ENCODE results near the gene ATL2. TPM values are rescaled to one million over a fixed set of nuclear protein-coding genes. Genes with fewer than 3 reads are reported as not detected.

Gene ATL2
- total and polyA plus RNA-seq, 7 experiments from 2014 or later = 18.8 to 59.5 (median 49.0) TPM

DNA sequence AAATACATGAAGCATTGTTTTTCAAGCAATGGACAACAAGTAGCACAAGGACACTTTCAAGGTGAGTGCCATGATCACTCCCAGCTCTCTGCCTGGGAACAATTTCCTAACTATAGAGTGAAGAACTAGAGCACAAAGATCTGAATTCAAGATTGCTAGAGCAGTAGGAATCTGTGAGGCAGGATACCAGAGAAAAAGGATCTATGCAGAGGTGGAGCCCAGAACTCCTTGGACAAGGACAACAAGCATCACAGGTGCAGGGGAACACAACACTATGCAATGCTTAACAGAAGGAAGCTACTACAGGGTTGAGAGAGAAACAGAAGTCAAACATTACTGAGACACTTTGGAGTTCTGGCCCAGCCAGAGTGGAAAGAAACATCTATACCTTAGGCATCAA, 24.7 kb downstream of the ATL2 start:
- H3K27ac Mint-ChIP-seq = peak overlapping the region in 4 of 9 donors; percentile 5 to 88 (median 38)

DNA sequence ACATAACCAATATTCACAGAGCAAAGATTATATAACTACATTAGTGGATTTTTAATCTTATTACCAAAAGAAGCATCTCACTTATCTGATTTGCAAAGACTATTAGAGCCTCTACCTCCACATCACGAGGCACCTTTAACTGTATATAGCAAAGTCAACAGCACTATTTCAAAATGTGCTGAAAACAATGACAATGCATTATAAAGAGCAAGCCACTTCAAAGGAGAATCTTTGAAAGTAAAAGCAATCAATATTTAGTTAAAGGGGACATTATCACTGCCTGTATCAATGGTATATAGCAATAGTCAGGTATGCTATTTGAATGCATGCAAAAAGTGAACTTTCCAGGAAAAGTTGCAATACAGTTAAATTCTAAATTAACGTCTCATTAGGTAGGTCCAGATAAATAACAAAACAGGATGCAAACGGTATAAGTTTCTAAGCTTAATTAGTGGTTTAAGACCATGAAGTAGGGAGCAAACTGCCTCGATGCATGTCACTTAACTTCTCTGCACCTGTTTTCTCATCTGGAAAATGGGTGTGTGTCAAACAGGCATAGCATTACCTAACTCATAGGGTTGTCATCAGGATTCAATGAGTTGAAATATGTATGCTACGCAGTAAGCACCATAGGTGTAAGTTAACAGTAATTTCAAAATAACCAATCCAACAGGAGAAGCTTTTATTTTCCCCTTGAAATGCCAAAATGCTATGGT, 31.6 kb downstream of the ATL2 start:
- H3K4me3 ChIP-seq (ENCODE audit: low read length) = no peak overlapping the region
- Mint-ChIP-seq H3K9me3 (peaks cover 0 to 7% (median 3%) of the 10 kb centered on the region in 11 donors), H3K36me3 (peaks cover 13 to 37% (median 35%) of the 10 kb centered on the region in 5 donors), H3K4me3 (no peak overlapping the region), H3K4me1 (peaks cover 0 to 6% (median 5%) of the 10 kb centered on the region in 7 donors), H3K27me3 (no peaks in the 10 kb centered on the region), H3K27ac (no peak overlapping the region)
- no peak for DNase-seq
- ATAC-seq = no peak
- H3K27ac ChIP-seq (ENCODE audit: low read depth, low read length) = no peak overlapping the region
- H3K9me3 ChIP-seq (ENCODE audit: control insufficient read depth in 2 of 3, low read length in 3 of 3) = no peaks in the 10 kb centered on the region
- intact Hi-C loops (cut with micrococcal nuclease) = no loop called here
- ChIA-PET POLR2A (interaction anchor here (0.5 kb wide), 1 partner anchor 12 kb away, joined by 3 read pairs; no protein-coding TSS in a partner anchor), CTCF (interaction anchor here (0.7 kb wide), 1 partner anchor 103 kb away, joined by 3 read pairs; no protein-coding TSS in a partner anchor)
- peaks cover 0 to 27% (median 0%) of the 10 kb centered on the region in 3 experiments for H3K36me3 ChIP-seq (ENCODE audit: control insufficient read depth in 2 of 3, insufficient read depth in 3 of 3, low read length in 3 of 3)
- H3K4me1 ChIP-seq (ENCODE audit: control insufficient read depth in 2 of 2, insufficient read depth in 2 of 2, low read length in 2 of 2) = no peaks in the 10 kb centered on the region
- H3K27me3 ChIP-seq (ENCODE audit: control insufficient read depth in 2 of 2, insufficient read depth in 2 of 2, low read length in 2 of 2) = no peaks in the 10 kb centered on the region

More for the DNA sequence above, 24.7 kb downstream of the ATL2 start:
- ChIA-PET POLR2A (interaction anchor here (0.7 kb wide), 1 partner anchor 747 kb away, joined by 3 read pairs; no protein-coding TSS in a partner anchor), CTCF (no interaction called here)
- peaks cover 0 to 3% (median 0%) of the 10 kb centered on the region in 3 experiments for H3K36me3 ChIP-seq (ENCODE audit: control insufficient read depth in 2 of 3, insufficient read depth in 3 of 3, low read length in 3 of 3)
- no peak for DNase-seq
- no peaks in the 10 kb centered on the region for H3K27me3 ChIP-seq (ENCODE audit: control insufficient read depth in 2 of 2, insufficient read depth in 2 of 2, low read length in 2 of 2)
- H3K27ac ChIP-seq (ENCODE audit: low read depth, low read length) = no peak overlapping the region
- intact Hi-C loops (cut with micrococcal nuclease) = no loop called here
- no peaks in the 10 kb centered on the region for H3K9me3 ChIP-seq (ENCODE audit: control insufficient read depth in 2 of 3, low read length in 3 of 3)
- H3K36me3 Mint-ChIP-seq = peaks cover 4 to 35% (median 29%) of the 10 kb centered on the region in 5 donors
- ATAC-seq = no peak
- peaks cover 19 to 35% (median 30%) of the 10 kb centered on the region in 7 donors for H3K4me1 Mint-ChIP-seq
- H3K9me3 Mint-ChIP-seq = peaks cover 0 to 5% (median 0%) of the 10 kb centered on the region in 11 donors
- H3K27me3 Mint-ChIP-seq = no peaks in the 10 kb centered on the region
- peak overlapping the region in 2 of 10 donors; percentile 0 to 37 for H3K4me3 Mint-ChIP-seq
- peaks cover 0 to 9% of the 10 kb centered on the region in 2 donors for H3K4me1 ChIP-seq (ENCODE audit: control insufficient read depth in 2 of 2, insufficient read depth in 2 of 2, low read length in 2 of 2)
- H3K4me3 ChIP-seq (ENCODE audit: low read length) = no peak overlapping the region

DNA sequence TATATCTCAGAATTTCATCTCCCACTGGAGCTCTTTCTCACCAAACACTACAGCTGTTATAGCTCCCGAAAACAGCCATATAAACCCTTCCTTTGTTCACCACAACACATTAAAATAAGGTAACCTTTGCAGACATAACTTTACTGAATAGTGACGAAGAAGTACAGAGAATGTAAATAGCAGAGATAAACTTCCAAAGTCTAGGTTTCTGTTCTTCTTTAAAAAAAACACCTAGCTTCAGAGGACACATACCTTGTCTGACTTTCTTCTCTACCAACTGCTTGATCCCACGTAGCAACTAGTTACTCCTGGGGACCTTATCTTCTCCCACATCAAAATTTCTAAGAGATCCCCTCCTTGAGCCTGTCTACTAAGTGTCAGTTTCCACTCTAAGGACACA, 32.3 kb downstream of the ATL2 start:
- intact Hi-C loops (cut with micrococcal nuclease) = no loop called here
- Mint-ChIP-seq H3K4me1 (peaks cover 0 to 2% (median 0%) of the 10 kb centered on the region in 7 donors), H3K4me3 (no peak overlapping the region), H3K9me3 (peaks cover 0 to 7% (median 2%) of the 10 kb centered on the region in 11 donors), H3K27me3 (no peaks in the 10 kb centered on the region), H3K27ac (no peak overlapping the region), H3K36me3 (peaks cover 13 to 37% (median 31%) of the 10 kb centered on the region in 5 donors)
- peaks cover 0 to 28% (median 0%) of the 10 kb centered on the region in 3 experiments for H3K36me3 ChIP-seq (ENCODE audit: control insufficient read depth in 2 of 3, insufficient read depth in 3 of 3, low read length in 3 of 3)
- no peak overlapping the region for H3K27ac ChIP-seq (ENCODE audit: low read depth, low read length)
- H3K9me3 ChIP-seq (ENCODE audit: control insufficient read depth in 2 of 3, low read length in 3 of 3) = no peaks in the 10 kb centered on the region
- ATAC-seq (no peak), DNase-seq (no peak)
- CTCF ChIA-PET = no interaction called here
- no peaks in the 10 kb centered on the region for H3K27me3 ChIP-seq (ENCODE audit: control insufficient read depth in 2 of 2, insufficient read depth in 2 of 2, low read length in 2 of 2)
- no peak overlapping the region for H3K4me3 ChIP-seq (ENCODE audit: low read length)
- no peaks in the 10 kb centered on the region for H3K4me1 ChIP-seq (ENCODE audit: control insufficient read depth in 2 of 2, insufficient read depth in 2 of 2, low read length in 2 of 2)
- POLR2A ChIA-PET = interaction anchor here (0.5 kb wide), 1 partner anchor 13 kb away, joined by 3 read pairs; no protein-coding TSS in a partner anchor

DNA sequence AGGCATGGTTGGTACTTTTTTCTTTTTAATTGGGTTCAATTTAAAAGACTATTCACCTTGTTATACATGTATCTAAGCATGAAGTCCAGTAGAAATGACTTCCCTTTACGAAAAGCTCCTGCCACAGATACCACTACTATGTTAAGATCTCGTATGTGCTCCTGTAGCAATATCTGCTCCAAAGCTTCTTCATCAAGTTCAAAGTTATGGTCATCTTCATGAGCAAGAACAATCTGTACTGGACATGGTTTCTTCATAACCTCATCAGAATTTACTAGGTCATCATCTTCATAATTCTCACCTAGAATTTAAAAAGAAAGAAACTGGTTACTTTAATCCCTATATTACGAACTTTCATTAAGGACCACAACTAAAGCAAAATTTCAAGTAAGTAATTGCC, 33.9 kb downstream of the ATL2 start:
- H3K36me3 Mint-ChIP-seq = peaks cover 13 to 49% (median 34%) of the 10 kb centered on the region in 5 donors
- no peaks in the 10 kb centered on the region for H3K9me3 ChIP-seq (ENCODE audit: control insufficient read depth in 2 of 3, low read length in 3 of 3)
- no peak overlapping the region for H3K4me3 ChIP-seq (ENCODE audit: low read length)
- H3K4me1 Mint-ChIP-seq = peaks cover 0 to 2% (median 0%) of the 10 kb centered on the region in 7 donors
- POLR2A ChIA-PET = no interaction called here
- ATAC-seq (no peak), DNase-seq (no peak)
- H3K27ac ChIP-seq (ENCODE audit: low read depth, low read length) = no peak overlapping the region
- H3K27me3 Mint-ChIP-seq = no peaks in the 10 kb centered on the region
- no peak overlapping the region for H3K27ac Mint-ChIP-seq
- H3K4me3 Mint-ChIP-seq = no peak overlapping the region
- intact Hi-C loops (cut with micrococcal nuclease) = no loop called here
- H3K4me1 ChIP-seq (ENCODE audit: control insufficient read depth in 2 of 2, insufficient read depth in 2 of 2, low read length in 2 of 2) = no peaks in the 10 kb centered on the region
- H3K27me3 ChIP-seq (ENCODE audit: control insufficient read depth in 2 of 2, insufficient read depth in 2 of 2, low read length in 2 of 2) = no peaks in the 10 kb centered on the region
- peaks cover 0 to 35% (median 0%) of the 10 kb centered on the region in 3 experiments for H3K36me3 ChIP-seq (ENCODE audit: control insufficient read depth in 2 of 3, insufficient read depth in 3 of 3, low read length in 3 of 3)
- CTCF ChIA-PET = no interaction called here
- H3K9me3 Mint-ChIP-seq = peaks cover 0 to 7% (median 2%) of the 10 kb centered on the region in 11 donors

DNA sequence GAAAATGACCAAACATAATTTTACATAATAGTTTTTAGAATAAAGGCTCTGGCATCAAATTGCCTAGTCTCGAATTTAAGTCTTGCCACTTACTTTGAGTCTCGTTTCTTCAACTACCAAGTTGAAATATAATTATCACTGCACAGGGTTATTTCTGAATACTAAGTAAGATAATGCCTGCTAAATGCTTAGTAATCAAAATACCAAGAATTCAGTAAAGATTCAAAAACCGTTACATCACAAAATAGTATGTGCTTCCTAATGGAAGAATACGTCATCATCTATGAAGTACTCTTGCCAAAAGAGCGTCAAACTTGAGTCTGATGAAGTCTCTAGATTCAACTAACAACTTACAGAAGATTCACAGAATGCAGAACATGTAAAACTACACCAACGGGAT, 40.5 kb downstream of the ATL2 start:
- ATAC-seq (no peak), DNase-seq (no peak)
- Mint-ChIP-seq H3K9me3 (peaks cover 0 to 2% (median 0%) of the 10 kb centered on the region in 11 donors), H3K27me3 (no peaks in the 10 kb centered on the region), H3K4me1 (peaks cover 0 to 4% (median 0%) of the 10 kb centered on the region in 7 donors), H3K36me3 (peaks cover 3 to 47% (median 38%) of the 10 kb centered on the region in 5 donors), H3K27ac (no peak overlapping the region), H3K4me3 (no peak overlapping the region)
- intact Hi-C loops (cut with micrococcal nuclease) = loop anchor here in 1 of 2 donors (5.0 kb wide), 1 partner anchor 41 kb away; the partner anchor contains the start of gene ATL2
- ChIA-PET POLR2A (no interaction called here), CTCF (no interaction called here)
- H3K4me1 ChIP-seq (ENCODE audit: control insufficient read depth in 2 of 2, insufficient read depth in 2 of 2, low read length in 2 of 2) = no peaks in the 10 kb centered on the region
- H3K36me3 ChIP-seq (ENCODE audit: control insufficient read depth in 2 of 3, insufficient read depth in 3 of 3, low read length in 3 of 3) = peaks cover 0 to 19% (median 0%) of the 10 kb centered on the region in 3 experiments
- H3K4me3 ChIP-seq (ENCODE audit: low read length) = no peak overlapping the region
- no peaks in the 10 kb centered on the region for H3K9me3 ChIP-seq (ENCODE audit: control insufficient read depth in 2 of 3, low read length in 3 of 3)
- no peaks in the 10 kb centered on the region for H3K27me3 ChIP-seq (ENCODE audit: control insufficient read depth in 2 of 2, insufficient read depth in 2 of 2, low read length in 2 of 2)
- H3K27ac ChIP-seq (ENCODE audit: low read depth, low read length) = no peak overlapping the region

DNA sequence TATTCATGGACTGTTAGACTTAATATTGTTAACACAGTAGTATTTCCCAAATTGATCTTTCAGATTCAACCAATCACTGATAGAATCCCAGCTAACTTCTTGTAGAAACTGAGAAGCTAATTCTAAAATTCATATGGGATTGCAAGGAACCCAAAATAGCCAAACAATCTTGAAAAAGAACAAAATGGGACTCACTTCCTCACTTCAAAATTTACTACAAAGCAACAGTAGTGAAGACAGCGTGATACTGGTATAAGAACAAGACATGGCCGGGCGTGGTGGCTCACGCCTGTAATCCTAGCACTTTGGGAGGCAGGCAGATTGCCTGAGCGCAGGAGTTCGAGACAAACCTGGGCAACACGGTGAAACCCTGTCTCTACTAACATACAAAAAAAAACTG, 46.3 kb downstream of the ATL2 start:
- Histone ChIP-seq H3K27ac (ENCODE audit: low read depth, low read length) (no peak overlapping the region), H3K27me3 (ENCODE audit: control insufficient read depth in 2 of 2, insufficient read depth in 2 of 2, low read length in 2 of 2) (no peaks in the 10 kb centered on the region), H3K36me3 (ENCODE audit: control insufficient read depth in 2 of 3, insufficient read depth in 3 of 3, low read length in 3 of 3) (peaks cover 0 to 5% (median 0%) of the 10 kb centered on the region in 3 experiments), H3K4me1 (ENCODE audit: control insufficient read depth in 2 of 2, insufficient read depth in 2 of 2, low read length in 2 of 2) (no peaks in the 10 kb centered on the region), H3K9me3 (ENCODE audit: control insufficient read depth in 2 of 3, low read length in 3 of 3) (no peaks in the 10 kb centered on the region), H3K4me3 (ENCODE audit: low read length) (no peak overlapping the region)
- CTCF ChIA-PET = no interaction called here
- no peak overlapping the region for H3K4me3 Mint-ChIP-seq
- peaks cover 0 to 29% (median 10%) of the 10 kb centered on the region in 11 donors for H3K9me3 Mint-ChIP-seq
- H3K27me3 Mint-ChIP-seq = no peaks in the 10 kb centered on the region
- no peak for DNase-seq
- H3K36me3 Mint-ChIP-seq = peaks cover 0 to 41% (median 33%) of the 10 kb centered on the region in 5 donors
- H3K27ac Mint-ChIP-seq = no peak overlapping the region
- peaks cover 14 to 32% (median 28%) of the 10 kb centered on the region in 7 donors for H3K4me1 Mint-ChIP-seq
- intact Hi-C loops (cut with micrococcal nuclease) = no loop called here
- ATAC-seq = no peak
- POLR2A ChIA-PET = interaction anchor here (0.7 kb wide), 1 partner anchor 105 kb away, joined by 4 read pairs; no protein-coding TSS in a partner anchor

Data from naive thymus-derived CD4-positive, alpha-beta T cell (primary cell).